Cardiac fibroblast (primary cell): ENCODE measurements around the gene AEN.

Experiments used
- DNase-seq, 2 donors: peaks; one replicate each; pipeline versions ENCODE4 v3.0.0 to v3.0.0-alpha.2; 2010; ENCODE audit warnings: low read depth in 2 of 2
- H3K4me3 ChIP-seq, 2 donors: replicated peaks in 1 of 2; 1 replicate in 1 of 2; 2 replicates in 1 of 2; pipeline ENCODE4 v1.5.1; 2011; ENCODE audit warnings: low read depth in 2 of 2, low read length in 2 of 2, mild to moderate bottlenecking in 2 of 2, moderate library complexity in 1 of 2
- CTCF ChIP-seq: IDR thresholded peaks from one replicate; pipeline ENCODE4 v1.5.1; 2011; ENCODE audit warnings: low read depth, mild to moderate bottlenecking, low read length, inconsistent platforms

AEN gene

GRCh38 chr15:88678755-88679154 is 57.6 kb downstream of the AEN start:
- no peak overlapping the region for H3K4me3 ChIP-seq
- no peak for DNase-seq
- no peak for TF ChIP-seq CTCF

GRCh38 chr15:88680241-88681001 is 59.3 kb downstream of the AEN start:
- no peak overlapping the region for H3K4me3 ChIP-seq
- no peak for DNase-seq
- TF ChIP-seq CTCF: no peak

- DNase-seq: no peak
- no peak for TF ChIP-seq CTCF
- H3K4me3 ChIP-seq: no peak overlapping the region
These were observed 60.6 kb downstream of the AEN start for GRCh38 chr15:88681610-88682221.
